Stimulated activated naive B cell treated with anti-CD40 and anti-IgM and Interleukin-4, amounts not matched to agents 10 μg/mL and 1 μg/mL and 100 μg/mL, for 72 hours (primary cell): ENCODE measurements around the gene MSI2.

ENCODE experiments used
- ATAC-seq, 2 donors: fragments of 150-1000 bp; cut with Tn5 transposase; replicated peaks; 2 replicates each; pipeline ENCODE4 v1.10.0; 2021; ENCODE audit warnings: moderate library complexity in 1 of 2
- DNase-seq: peaks from one replicate; pipeline ENCODE4 v3.0.0; 2021
- H3K27ac Mint-ChIP-seq: one replicate; pipeline ENCODE4 v1.8.0; 2022; ENCODE audit warnings: mild to moderate bottlenecking, mixed read lengths
- H3K27me3 Mint-ChIP-seq, 2 donors: one replicate each; pipeline ENCODE4 v1.8.0; 2022; ENCODE audit warnings: mixed read lengths in 2 of 2
- H3K36me3 Mint-ChIP-seq, 2 donors: one replicate each; pipeline ENCODE4 v1.8.0; 2022; ENCODE audit warnings: mixed read lengths in 2 of 2, mild to moderate bottlenecking in 1 of 2
- H3K4me1 Mint-ChIP-seq, 2 donors: one replicate each; pipeline ENCODE4 v1.8.0; 2022; ENCODE audit warnings: mixed read lengths in 2 of 2, mild to moderate bottlenecking in 1 of 2
- H3K4me3 Mint-ChIP-seq, 2 donors: one replicate each; pipeline ENCODE4 v1.8.0; 2022; ENCODE audit warnings: mild to moderate bottlenecking in 2 of 2, mixed read lengths in 2 of 2, moderate library complexity in 1 of 2
- H3K9me3 Mint-ChIP-seq, 2 donors: one replicate each; pipeline ENCODE4 v1.8.0; 2022; ENCODE audit warnings: mixed read lengths in 2 of 2, mild to moderate bottlenecking in 1 of 2

MSI2 gene

DNA sequence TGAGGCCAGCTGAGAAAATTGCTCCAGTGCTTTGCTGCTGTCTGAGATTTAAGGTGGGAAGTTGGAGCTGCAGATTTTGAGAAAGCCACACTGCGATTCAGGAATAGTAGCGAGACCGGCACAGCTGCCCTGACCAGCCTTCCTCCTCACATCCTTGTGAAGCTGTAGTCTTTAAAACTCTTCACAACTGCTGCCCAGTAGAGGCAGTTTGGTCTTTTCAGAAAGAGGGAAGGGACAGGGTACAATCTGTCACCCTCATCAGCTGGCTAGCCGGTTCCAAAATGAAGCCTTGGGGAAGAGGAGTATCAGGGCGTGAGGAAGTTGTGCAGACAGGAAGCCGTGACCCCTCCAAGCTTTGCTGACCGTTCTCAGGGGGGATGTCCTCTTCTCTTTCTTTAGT lies 195.3 kb downstream of the MSI2 start:
- Mint-ChIP-seq H3K27ac (no peak overlapping the region), H3K4me1 (peaks cover 46 to 92% of the 10 kb centered on the region in 2 donors), H3K4me3 (no peak overlapping the region), H3K9me3 (no peaks in the 10 kb centered on the region), H3K27me3 (no peaks in the 10 kb centered on the region), H3K36me3 (peaks cover 40 to 50% of the 10 kb centered on the region in 2 donors)
- no peak for ATAC-seq
- DNase-seq = no peak

DNA sequence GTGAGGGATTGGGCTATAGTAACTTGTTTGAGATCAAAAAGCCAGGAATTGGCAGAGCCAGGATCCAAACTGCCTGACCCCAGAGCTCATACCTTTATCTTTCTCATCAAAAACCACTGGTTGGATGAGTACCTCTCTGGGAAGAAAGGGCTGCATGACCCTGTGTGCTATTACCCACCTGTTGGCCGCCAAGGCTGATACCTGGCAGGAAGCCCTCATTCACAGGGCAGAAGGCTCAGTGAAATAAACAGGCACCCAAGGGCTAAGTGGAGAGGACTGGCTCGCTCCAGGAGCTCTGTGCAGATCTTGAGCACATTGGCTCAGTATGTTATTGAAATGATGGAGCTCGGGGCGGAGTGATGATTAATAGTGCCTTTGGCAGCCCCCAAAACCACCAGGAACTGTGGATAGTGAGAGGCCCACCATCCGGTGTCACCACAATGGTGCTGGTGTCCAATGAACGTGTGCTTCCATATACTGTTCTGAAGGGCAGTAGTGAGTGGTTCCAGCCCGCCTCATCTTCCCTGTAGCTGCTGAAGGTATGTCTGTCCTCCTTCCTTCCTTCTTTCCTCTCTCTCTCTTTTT lies 197.6 kb downstream of the MSI2 start:
- peaks cover 34 to 50% of the 10 kb centered on the region in 2 donors for H3K36me3 Mint-ChIP-seq
- no peak overlapping the region for H3K4me3 Mint-ChIP-seq
- ATAC-seq (no peak), DNase-seq (no peak)
- H3K9me3 Mint-ChIP-seq = no peaks in the 10 kb centered on the region
- H3K27me3 Mint-ChIP-seq = no peaks in the 10 kb centered on the region
- H3K4me1 Mint-ChIP-seq = peaks cover 41 to 83% of the 10 kb centered on the region in 2 donors
- peak overlapping the region; percentile 93 for H3K27ac Mint-ChIP-seq

DNA sequence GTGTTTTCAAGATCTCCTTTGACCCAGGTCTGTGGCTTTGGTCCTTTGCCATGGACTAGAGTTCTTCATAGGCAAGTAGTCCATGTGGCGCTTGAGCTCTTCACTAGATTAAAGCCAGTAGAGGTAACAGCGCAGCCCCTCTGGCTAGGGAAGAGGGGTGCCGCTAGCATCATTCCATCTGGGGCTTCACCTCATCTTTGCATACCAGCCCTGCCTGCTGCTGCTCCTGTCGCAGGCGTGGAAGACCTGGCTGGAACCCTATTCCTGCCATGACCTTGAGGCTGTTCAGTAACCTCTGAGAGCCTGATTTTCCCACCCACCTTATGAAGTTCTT lies 198.4 kb downstream of the MSI2 start:
- Mint-ChIP-seq H3K27me3 (no peaks in the 10 kb centered on the region), H3K36me3 (peaks cover 37 to 53% of the 10 kb centered on the region in 2 donors), H3K9me3 (no peaks in the 10 kb centered on the region), H3K4me3 (peak overlapping the region; percentile 63 to 64), H3K27ac (peak overlapping the region; percentile 93), H3K4me1 (peaks cover 47 to 83% of the 10 kb centered on the region in 2 donors)
- ATAC-seq (no peak), DNase-seq (no peak)

DNA sequence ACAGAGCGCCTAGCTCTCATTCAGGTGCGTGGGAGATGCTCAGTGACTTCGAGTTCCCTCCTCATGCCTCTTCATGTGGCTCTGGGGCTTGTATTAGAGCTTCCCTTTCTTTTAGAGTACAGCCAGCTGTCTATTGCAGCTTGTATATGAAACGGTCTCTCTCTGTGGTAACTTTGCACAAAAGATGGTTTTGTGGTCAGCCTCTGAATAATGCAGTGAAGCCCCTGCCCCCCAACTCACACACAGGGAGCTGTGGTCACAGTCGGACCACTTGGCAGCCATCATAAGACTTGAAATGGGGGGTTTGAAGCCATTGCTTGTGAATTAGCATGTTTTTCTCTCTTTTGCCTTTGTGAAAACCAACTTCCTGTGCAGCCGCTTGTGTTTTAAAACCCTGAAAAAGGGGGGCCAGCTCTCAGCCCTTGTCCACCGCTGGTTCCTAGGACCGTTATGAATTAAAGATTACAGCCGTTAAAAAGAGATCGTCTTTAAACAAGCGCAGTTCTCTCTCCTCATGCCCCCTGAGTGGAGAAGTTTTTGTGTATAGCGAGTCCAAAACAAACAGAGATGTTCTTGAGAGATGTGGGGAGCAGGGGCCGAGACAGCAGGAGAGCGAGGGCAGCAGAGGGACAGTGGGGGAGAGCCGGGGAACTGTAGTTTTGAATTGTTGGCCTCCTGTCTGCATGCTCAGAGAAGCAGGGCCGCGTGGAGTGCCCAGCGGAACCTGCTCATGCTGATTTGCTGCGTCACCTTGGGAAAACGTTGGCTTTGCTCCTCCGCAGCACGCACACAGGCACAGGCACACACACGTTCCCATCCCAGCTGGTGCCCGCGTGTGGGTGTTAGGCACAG lies 199.0 kb downstream of the MSI2 start:
- ATAC-seq (peak; percentile 88), DNase-seq (no peak)

DNA sequence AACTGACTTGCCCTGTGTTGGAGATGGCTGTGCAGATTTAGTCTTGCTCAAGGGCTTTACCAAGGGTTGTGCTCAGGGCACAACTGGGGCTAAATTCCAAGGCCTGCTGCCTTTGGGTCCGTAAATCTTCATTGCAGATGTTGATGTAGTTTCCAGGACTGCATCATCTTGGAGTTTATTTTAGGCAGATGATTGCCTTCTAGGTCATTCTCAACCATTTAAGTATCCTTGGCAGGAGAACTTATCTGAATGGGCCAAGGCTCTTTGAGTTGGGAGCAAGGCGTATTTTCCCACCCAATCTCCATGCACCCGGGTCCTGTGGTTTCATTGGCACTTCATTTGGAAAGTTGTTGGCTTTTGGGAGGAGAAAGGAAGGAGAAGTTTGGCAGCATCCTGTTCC lies 200.3 kb downstream of the MSI2 start:
- ATAC-seq = no peak
- H3K27ac Mint-ChIP-seq = peak overlapping the region; percentile 68
- no peaks in the 10 kb centered on the region for H3K27me3 Mint-ChIP-seq
- H3K4me1 Mint-ChIP-seq = peaks cover 50 to 88% of the 10 kb centered on the region in 2 donors
- DNase-seq = no peak
- no peak overlapping the region for H3K4me3 Mint-ChIP-seq
- H3K36me3 Mint-ChIP-seq = peaks cover 31 to 50% of the 10 kb centered on the region in 2 donors
- H3K9me3 Mint-ChIP-seq = no peaks in the 10 kb centered on the region

More for the DNA sequence above, 199.0 kb downstream of the MSI2 start:
- Mint-ChIP-seq H3K27me3 (no peaks in the 10 kb centered on the region), H3K36me3 (peaks cover 35 to 53% of the 10 kb centered on the region in 2 donors), H3K9me3 (no peaks in the 10 kb centered on the region), H3K4me3 (peak overlapping the region; percentile 63 to 64), H3K27ac (peak overlapping the region; percentile 93), H3K4me1 (peaks cover 49 to 85% of the 10 kb centered on the region in 2 donors)

DNA sequence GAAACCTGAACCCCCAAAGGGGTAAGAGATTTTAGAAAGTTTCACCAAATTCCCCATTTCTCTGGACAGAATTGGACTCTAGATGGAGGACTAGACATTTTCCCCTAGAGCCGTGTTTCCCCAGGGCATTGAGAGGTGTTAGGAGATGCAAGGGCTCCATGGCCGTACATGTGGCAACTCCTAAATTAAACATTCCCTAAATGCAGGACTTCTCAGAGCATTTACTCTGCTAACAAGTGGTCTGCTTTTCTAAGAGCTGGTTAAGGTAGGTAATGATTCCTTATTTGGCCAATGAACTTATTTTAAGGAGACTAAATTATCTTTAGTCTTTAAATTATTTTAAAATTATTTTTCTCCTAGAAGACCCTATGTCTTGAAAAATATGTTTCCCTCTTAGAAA lies 200.9 kb downstream of the MSI2 start:
- no peaks in the 10 kb centered on the region for H3K27me3 Mint-ChIP-seq
- H3K4me3 Mint-ChIP-seq = no peak overlapping the region
- peaks cover 35 to 50% of the 10 kb centered on the region in 2 donors for H3K36me3 Mint-ChIP-seq
- H3K4me1 Mint-ChIP-seq = peaks cover 51 to 88% of the 10 kb centered on the region in 2 donors
- no peaks in the 10 kb centered on the region for H3K9me3 Mint-ChIP-seq
- no peak overlapping the region for H3K27ac Mint-ChIP-seq
- DNase-seq (no peak), ATAC-seq (no peak)

DNA sequence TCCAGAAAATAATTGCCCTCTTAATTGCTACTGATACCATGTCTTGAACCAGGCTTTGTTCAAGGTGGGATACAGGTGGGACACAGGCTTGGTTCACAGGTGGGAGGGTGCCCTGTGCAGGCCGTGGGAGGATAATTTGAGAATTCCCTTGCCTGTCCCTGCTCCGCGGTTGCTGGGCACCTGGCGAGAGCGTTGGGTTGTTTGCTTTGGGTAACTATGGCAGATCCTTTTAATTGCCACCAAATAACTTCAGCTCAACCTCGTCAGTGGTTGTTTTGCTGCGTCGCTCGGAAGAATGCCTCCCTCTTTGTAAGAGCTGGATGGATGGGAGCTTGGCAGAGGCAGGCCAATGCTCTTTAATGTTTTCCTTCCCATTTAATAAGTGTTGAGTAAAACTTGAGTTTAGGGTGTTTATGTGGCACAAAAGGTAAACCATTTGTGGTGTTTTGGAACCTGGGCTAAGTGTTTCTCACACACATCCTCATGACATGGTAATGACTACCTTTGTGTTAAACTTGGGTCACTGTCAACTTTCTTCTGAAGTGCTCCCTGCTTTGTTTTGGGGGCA lies 202.5 kb downstream of the MSI2 start:
- H3K27me3 Mint-ChIP-seq = no peaks in the 10 kb centered on the region
- peak overlapping the region; percentile 79 for H3K27ac Mint-ChIP-seq
- H3K4me3 Mint-ChIP-seq = no peak overlapping the region
- H3K36me3 Mint-ChIP-seq = peaks cover 35 to 55% of the 10 kb centered on the region in 2 donors
- ATAC-seq = no peak
- H3K4me1 Mint-ChIP-seq = peaks cover 66 to 90% of the 10 kb centered on the region in 2 donors
- DNase-seq = no peak
- peaks cover 0 to 1% of the 10 kb centered on the region in 2 donors for H3K9me3 Mint-ChIP-seq

DNA sequence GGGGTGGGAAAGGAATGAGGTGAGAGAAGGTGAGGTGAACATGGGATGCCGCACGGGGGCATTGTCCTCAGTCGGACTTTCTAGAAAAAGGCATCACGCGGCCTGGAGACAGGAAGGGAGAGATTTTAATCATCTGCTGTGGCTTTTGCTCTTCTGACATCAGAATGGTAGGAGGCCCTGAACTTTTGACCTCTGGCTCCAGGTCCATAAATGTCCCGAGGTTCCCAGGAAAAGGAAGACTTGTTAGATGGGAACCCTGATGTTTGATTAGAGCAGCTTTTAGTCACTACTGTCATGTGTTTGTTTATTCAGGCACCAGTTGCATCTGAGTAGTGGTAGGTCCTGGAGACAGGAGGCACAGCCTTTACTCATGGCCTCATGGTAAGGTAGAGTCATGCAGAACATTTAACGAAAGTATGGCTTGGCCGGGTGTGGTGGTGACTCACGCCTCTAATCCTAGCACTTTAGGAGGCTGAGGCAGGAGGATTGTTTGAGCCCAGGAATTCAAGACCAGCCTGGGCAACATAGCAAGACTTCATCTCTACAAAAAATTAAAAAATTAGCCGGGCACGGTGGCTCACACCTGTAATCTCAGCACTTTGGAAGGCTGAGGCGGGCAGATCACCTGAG lies 203.1 kb downstream of the MSI2 start:
- H3K36me3 Mint-ChIP-seq = peaks cover 35 to 59% of the 10 kb centered on the region in 2 donors
- H3K9me3 Mint-ChIP-seq = peaks cover 0 to 1% of the 10 kb centered on the region in 2 donors
- no peak for DNase-seq
- H3K27ac Mint-ChIP-seq = peak overlapping the region; percentile 79
- ATAC-seq = no peak
- no peaks in the 10 kb centered on the region for H3K27me3 Mint-ChIP-seq
- no peak overlapping the region for H3K4me3 Mint-ChIP-seq
- H3K4me1 Mint-ChIP-seq = peaks cover 70 to 90% of the 10 kb centered on the region in 2 donors

DNA sequence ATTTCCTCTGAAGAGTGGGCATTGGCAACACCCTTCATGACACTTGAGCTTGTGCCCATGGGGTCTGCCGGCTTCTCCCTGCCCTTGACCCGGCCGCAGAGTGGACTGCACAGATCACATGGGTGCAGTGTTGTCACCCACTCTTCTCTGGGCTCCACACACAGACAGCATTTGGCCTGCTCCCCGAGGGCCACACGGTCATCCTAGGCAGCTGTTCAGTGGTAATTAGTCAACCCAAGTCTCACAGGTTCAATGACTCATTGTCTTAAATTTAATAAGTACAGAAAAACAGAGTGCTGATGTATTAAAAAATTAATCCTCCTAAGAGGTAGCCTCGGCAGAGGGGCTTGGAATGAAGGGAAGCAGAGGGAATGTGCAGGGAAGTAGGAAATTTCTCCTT lies 204.8 kb downstream of the MSI2 start:
- peak overlapping the region; percentile 8 to 26 for H3K4me3 Mint-ChIP-seq
- no peaks in the 10 kb centered on the region for H3K27me3 Mint-ChIP-seq
- H3K4me1 Mint-ChIP-seq = peaks cover 66 to 90% of the 10 kb centered on the region in 2 donors
- peaks cover 0 to 1% of the 10 kb centered on the region in 2 donors for H3K9me3 Mint-ChIP-seq
- H3K36me3 Mint-ChIP-seq = peaks cover 22 to 48% of the 10 kb centered on the region in 2 donors
- peak overlapping the region; percentile 82 for H3K27ac Mint-ChIP-seq
- peak; percentile 46 to 52 for ATAC-seq
- DNase-seq = no peak

DNA sequence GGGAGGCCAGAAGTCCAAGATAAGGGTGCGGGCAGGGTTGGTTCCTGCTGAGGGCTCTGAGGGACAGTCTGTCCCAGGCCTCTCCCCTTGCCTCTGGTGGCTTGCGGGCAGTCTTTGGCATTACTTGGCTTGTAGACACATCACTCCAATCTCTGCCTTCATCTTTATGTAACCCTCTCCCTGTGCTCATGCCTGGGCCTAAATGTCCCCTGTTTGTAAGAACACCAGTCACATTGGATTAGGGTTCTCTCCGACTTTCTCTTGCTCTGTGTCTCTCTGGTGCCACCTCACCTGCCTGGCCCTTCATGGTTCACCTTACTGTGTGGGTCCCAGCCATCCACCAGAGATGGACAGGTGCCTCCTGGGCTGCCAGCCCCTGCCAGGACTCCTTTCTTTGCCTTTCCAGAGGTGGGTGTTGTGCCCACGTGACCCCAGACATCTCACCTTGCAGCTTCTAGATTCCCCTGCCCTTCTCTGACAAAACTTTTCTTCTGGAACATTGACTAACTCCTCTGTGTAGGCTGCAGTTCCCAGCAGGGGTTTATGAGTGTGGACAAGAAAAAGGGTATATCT lies 205.8 kb downstream of the MSI2 start:
- no peaks in the 10 kb centered on the region for H3K27me3 Mint-ChIP-seq
- peak overlapping the region; percentile 64 to 69 for H3K4me3 Mint-ChIP-seq
- H3K27ac Mint-ChIP-seq = peak overlapping the region; percentile 98
- ATAC-seq = no peak
- peaks cover 66 to 90% of the 10 kb centered on the region in 2 donors for H3K4me1 Mint-ChIP-seq
- no peak for DNase-seq
- H3K9me3 Mint-ChIP-seq = peaks cover 1 to 2% of the 10 kb centered on the region in 2 donors
- H3K36me3 Mint-ChIP-seq = peaks cover 15 to 43% of the 10 kb centered on the region in 2 donors

DNA sequence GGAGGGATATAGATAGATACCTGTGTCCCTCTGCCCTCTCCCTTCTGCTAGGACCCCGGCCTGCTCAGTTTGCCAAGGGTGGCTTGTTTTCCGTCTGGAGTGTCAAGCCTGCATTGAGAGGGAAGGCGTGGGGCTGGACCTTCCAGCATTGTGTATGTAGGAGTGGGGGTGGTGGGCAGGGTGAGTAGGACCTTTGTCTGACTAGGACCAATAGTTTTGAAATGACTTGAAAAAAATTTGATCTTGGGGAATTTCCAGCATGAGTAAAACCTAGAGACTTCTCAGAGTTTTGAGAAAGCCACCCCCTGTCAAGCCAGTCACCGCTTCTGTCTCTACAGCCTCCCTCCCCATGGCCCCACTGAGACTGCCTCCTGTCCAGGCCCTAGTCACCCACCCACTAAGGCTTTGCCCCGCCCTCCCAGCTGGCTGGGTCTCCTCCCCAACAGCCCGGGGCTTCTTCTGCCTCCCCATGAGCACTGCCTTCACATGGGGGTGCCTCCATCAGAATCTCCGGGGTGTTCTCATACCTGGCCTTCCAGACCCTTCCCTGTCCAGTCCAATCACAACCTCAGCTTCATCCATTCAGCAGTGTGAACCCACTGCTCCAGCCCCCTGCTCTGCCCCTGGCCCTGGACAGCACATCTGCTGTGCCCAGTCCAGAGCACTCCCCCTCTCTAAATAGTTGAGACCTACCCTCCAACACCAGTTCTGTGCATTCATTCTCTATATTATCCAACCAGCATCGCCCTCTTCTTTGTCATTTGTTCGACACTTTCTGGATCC lies 207.0 kb downstream of the MSI2 start:
- ATAC-seq = peak; percentile 91 to 94
- peaks cover 3 to 5% of the 10 kb centered on the region in 2 donors for H3K9me3 Mint-ChIP-seq
- peak; percentile 87 for DNase-seq
- H3K4me1 Mint-ChIP-seq = peaks cover 71 to 100% of the 10 kb centered on the region in 2 donors
- peak overlapping the region; percentile 64 to 69 for H3K4me3 Mint-ChIP-seq
- H3K36me3 Mint-ChIP-seq = peaks cover 20 to 47% of the 10 kb centered on the region in 2 donors
- no peaks in the 10 kb centered on the region for H3K27me3 Mint-ChIP-seq
- H3K27ac Mint-ChIP-seq = peak overlapping the region; percentile 98

DNA sequence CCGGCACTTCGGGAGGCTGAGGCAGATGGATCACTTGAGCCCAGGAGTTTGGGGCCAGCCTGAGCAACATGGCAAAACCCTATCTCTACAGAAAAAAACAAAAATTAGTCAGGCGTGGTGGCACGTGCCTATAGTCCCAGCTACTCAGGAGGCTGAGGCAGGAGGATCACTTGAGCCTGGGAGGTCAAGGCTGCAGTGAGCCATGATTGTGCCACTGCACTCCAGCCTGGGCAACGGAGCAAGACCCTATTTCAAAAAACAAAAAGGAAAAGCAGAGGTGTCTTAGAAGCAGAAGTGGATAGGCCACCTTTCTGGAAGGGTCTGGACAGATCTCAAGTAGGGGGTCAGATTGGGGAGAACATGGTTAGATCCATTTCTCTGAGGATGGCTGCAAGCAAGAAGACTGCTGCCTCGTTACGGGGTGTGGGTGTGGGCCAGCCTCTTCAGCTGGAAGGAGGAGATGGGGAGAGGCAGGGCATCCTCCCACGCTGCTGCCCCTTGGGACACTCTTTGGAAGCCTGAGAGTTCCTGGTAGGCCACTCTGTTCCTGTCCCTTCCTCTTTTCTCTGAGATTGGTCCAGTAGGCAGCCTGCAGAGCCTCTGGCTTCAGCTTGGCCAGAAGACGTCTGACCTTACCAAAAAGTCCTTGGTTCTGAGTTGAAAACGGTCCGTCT lies 208.0 kb downstream of the MSI2 start:
- Mint-ChIP-seq H3K4me3 (peak overlapping the region; percentile 51 to 57), H3K4me1 (peaks cover 68 to 100% of the 10 kb centered on the region in 2 donors), H3K27me3 (no peaks in the 10 kb centered on the region), H3K9me3 (peaks cover 3 to 5% of the 10 kb centered on the region in 2 donors), H3K36me3 (peaks cover 17 to 38% of the 10 kb centered on the region in 2 donors), H3K27ac (peak overlapping the region; percentile 98)
- ATAC-seq (no peak), DNase-seq (peak; percentile 50)

DNA sequence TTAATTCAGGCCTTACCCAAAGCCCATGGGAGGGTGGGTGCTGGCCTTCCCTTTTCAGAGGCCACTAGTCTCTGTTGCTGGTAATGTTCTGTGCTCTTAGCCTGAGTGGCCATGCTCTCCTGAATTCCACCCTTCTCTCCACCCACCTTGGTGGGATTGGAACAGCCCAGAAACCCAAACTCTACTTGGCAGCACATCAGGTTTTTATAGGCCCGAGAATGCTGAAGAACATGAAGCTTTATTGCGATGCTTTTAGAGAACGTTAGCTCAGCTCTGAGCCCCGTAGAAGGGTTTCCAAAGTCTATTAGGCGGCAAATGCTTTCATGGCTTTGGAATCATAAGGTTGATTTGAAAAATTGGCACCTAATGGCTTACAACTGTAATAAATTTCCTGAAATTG lies 209.3 kb downstream of the MSI2 start:
- ATAC-seq = no peak
- Mint-ChIP-seq H3K4me3 (no peak overlapping the region), H3K9me3 (peaks cover 3 to 5% of the 10 kb centered on the region in 2 donors), H3K27ac (peak overlapping the region; percentile 73), H3K4me1 (peaks cover 69 to 100% of the 10 kb centered on the region in 2 donors), H3K27me3 (no peaks in the 10 kb centered on the region), H3K36me3 (peaks cover 22 to 38% of the 10 kb centered on the region in 2 donors)
- no peak for DNase-seq
